ENCODE results near the gene ELK1. TPM values are rescaled to one million over a fixed set of nuclear protein-coding genes. Genes with fewer than 3 reads are reported as not detected.
"Not testable (repeated sequence)": the region's sequence is repeated elsewhere in the genome, so short reads cannot be mapped to it uniquely, and the experiment has no call there.

The ELK1 gene
- total RNA-seq, 1 donor = 22.9 TPM

DNA sequence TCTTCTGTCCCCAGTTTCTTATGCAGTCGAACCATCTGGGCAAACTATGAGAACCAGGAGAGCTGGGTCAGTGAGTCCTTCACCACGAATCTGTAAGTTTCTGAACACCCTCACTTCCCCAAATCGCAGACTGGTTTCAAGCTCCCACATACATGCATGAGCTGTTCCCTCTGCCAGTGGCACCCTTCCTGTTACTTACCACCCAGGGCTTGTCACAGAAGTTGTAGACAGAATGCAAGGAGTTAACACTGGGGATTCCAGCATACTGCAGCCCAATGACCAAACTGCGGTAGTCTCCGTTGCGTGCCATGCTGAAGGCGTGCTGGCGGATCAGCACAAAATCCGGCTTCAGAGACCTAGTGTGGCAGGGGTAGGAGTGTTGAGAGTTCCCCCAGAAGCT is 45.3 kb downstream of the ELK1 start:
- TF ChIP-seq, protein P1, sequence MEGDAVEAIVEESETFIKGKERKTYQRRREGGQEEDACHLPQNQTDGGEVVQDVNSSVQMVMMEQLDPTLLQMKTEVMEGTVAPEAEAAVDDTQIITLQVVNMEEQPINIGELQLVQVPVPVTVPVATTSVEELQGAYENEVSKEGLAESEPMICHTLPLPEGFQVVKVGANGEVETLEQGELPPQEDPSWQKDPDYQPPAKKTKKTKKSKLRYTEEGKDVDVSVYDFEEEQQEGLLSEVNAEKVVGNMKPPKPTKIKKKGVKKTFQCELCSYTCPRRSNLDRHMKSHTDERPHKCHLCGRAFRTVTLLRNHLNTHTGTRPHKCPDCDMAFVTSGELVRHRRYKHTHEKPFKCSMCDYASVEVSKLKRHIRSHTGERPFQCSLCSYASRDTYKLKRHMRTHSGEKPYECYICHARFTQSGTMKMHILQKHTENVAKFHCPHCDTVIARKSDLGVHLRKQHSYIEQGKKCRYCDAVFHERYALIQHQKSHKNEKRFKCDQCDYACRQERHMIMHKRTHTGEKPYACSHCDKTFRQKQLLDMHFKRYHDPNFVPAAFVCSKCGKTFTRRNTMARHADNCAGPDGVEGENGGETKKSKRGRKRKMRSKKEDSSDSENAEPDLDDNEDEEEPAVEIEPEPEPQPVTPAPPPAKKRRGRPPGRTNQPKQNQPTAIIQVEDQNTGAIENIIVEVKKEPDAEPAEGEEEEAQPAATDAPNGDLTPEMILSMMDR (IDR thresholded peaks at IDR 0.05; ENCODE audit: insufficient read depth, low read length) = no peak
- H3K4me3 ChIP-seq (ENCODE audit: low read depth, low read length) = no peak overlapping the region
- DNase-seq (ENCODE audit: low read depth) = no peak

- H3K4me3 ChIP-seq (ENCODE audit: low read depth, low read length); DNase-seq (ENCODE audit: low read depth): not testable (repeated sequence)
Measured at GRCh38 chrX:47603125-47603524, 47.2 kb downstream of the ELK1 start.

GRCh38 chrX:47597222-47597621 is 53.1 kb downstream of the ELK1 start:
- TF ChIP-seq, protein P1 (IDR thresholded peaks at IDR 0.05; ENCODE audit: insufficient read depth, low read length) = no peak
- no peak overlapping the region for H3K4me3 ChIP-seq (ENCODE audit: low read depth, low read length)
- DNase-seq (ENCODE audit: low read depth) = no peak

DNA sequence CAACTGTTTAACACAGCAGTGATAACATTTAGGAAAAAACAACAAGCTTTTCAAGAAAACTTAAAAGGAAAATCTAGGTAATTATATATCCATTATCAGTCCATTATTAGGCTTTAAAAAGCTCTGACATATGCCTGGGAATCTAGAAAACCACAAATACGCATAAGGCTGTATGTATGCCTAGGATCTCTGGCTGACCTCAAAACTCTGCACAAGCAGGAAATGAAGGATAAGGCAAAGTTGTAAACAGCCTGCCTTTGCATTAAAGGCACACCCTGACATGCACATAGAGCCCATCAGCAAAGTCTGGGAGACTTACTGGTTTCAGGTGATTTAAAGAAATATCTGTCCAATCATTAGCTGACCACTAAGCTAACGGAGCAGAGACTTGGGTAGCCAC is 54.1 kb downstream of the ELK1 start:
- no peak overlapping the region for H3K4me3 ChIP-seq (ENCODE audit: low read depth, low read length)
- TF ChIP-seq, protein P1 (IDR thresholded peaks at IDR 0.05; ENCODE audit: insufficient read depth, low read length) = no peak
- DNase-seq (ENCODE audit: low read depth) = peak; percentile 58

- no peak overlapping the region for H3K4me3 ChIP-seq (ENCODE audit: low read depth, low read length)
- peak; percentile 93 for DNase-seq (ENCODE audit: low read depth)
- TF ChIP-seq, protein P1 (IDR thresholded peaks at IDR 0.05; ENCODE audit: insufficient read depth, low read length) = peak; percentile 24
Measured at GRCh38 chrX:47595716-47596251, 54.6 kb downstream of the ELK1 start.

GRCh38 chrX:47593522-47593921 is 56.8 kb downstream of the ELK1 start:
- TF ChIP-seq, protein P1 (IDR thresholded peaks at IDR 0.05; ENCODE audit: insufficient read depth, low read length) = no peak
- DNase-seq (ENCODE audit: low read depth) = no peak

GRCh38 chrX:47590984-47591383 is 59.4 kb downstream of the ELK1 start:
- TF ChIP-seq, protein P1 (IDR thresholded peaks at IDR 0.05; ENCODE audit: insufficient read depth, low read length) = no peak
- no peak overlapping the region for H3K4me3 ChIP-seq (ENCODE audit: low read depth, low read length)
- DNase-seq (ENCODE audit: low read depth) = no peak

More at GRCh38 chrX:47593522-47593921, 56.8 kb downstream of the ELK1 start:
- no peak overlapping the region for H3K4me3 ChIP-seq (ENCODE audit: low read depth, low read length)

Data from fibroblast of the aortic adventitia (primary cell).